ENCODE measurements around the gene SHROOM3.
A peak's percentile ranks its signal among the peaks of the same experiment; 100 is the strongest.

The SHROOM3 gene

GRCh38 chr4:76628251-76628650 lies 193.2 kb downstream of the SHROOM3 start:
- no peak for DNase-seq

GRCh38 chr4:76630741-76631140 lies 195.7 kb downstream of the SHROOM3 start:
- no peak for DNase-seq

- no peak for DNase-seq
Measured at GRCh38 chr4:76634220-76634619, 199.2 kb downstream of the SHROOM3 start.

GRCh38 chr4:76637712-76638361 lies 202.8 kb downstream of the SHROOM3 start:
- DNase-seq = no peak

GRCh38 chr4:76639288-76639687 lies 204.3 kb downstream of the SHROOM3 start:
- no peak for DNase-seq

GRCh38 chr4:76640353-76640910 lies 205.4 kb downstream of the SHROOM3 start:
- no peak for DNase-seq

- DNase-seq = peak; percentile 68 to 75
Measured at GRCh38 chr4:76641351-76641750, 206.3 kb downstream of the SHROOM3 start.

GRCh38 chr4:76641758-76642157 lies 206.7 kb downstream of the SHROOM3 start:
- peak in 1 of 2 experiments; percentile 23 for DNase-seq

- DNase-seq = no peak
Measured at GRCh38 chr4:76644831-76645485, 209.9 kb downstream of the SHROOM3 start.

- no peak for DNase-seq
Measured at GRCh38 chr4:76649086-76649485, 214.1 kb downstream of the SHROOM3 start.

- DNase-seq = no peak
Measured at GRCh38 chr4:76651616-76652015, 216.6 kb downstream of the SHROOM3 start.

GRCh38 chr4:76652389-76652788 lies 217.4 kb downstream of the SHROOM3 start:
- no peak for DNase-seq

GRCh38 chr4:76654084-76654483 lies 219.1 kb downstream of the SHROOM3 start:
- no peak for DNase-seq

- DNase-seq = no peak
Measured at GRCh38 chr4:76654791-76655190, 219.8 kb downstream of the SHROOM3 start.

GRCh38 chr4:76655566-76656479 lies 220.8 kb downstream of the SHROOM3 start:
- no peak for DNase-seq

GRCh38 chr4:76657443-76657842 lies 222.4 kb downstream of the SHROOM3 start:
- DNase-seq = no peak

GRCh38 chr4:76658231-76659102 lies 223.4 kb downstream of the SHROOM3 start:
- no peak for DNase-seq

GRCh38 chr4:76659103-76659490 lies 224.1 kb downstream of the SHROOM3 start:
- DNase-seq = no peak

GRCh38 chr4:76663824-76664223 lies 228.8 kb downstream of the SHROOM3 start:
- DNase-seq = no peak

- no peak for DNase-seq
Measured at GRCh38 chr4:76665153-76665552, 230.1 kb downstream of the SHROOM3 start.

- no peak for DNase-seq
Measured at GRCh38 chr4:76665721-76666120, 230.7 kb downstream of the SHROOM3 start.

GRCh38 chr4:76666944-76667532 lies 232.0 kb downstream of the SHROOM3 start:
- no peak for DNase-seq

Data from NCI-H526 (cell line).